ENCODE measurements around the gene RANBP17.
A peak's percentile ranks its signal among the peaks of the same experiment; 100 is the strongest.

The RANBP17 gene

GRCh38 chr5:171323007-171323406 is 461.2 kb downstream of the RANBP17 start:
- DNase-seq = no peak

- no peak for DNase-seq
These were observed 462.2 kb downstream of the RANBP17 start for GRCh38 chr5:171323806-171324632.

GRCh38 chr5:171330021-171330420 is 468.2 kb downstream of the RANBP17 start:
- DNase-seq = no peak

- DNase-seq = no peak
These were observed 473.8 kb downstream of the RANBP17 start for GRCh38 chr5:171335616-171336015.

- DNase-seq = peak; percentile 14
These were observed 474.8 kb downstream of the RANBP17 start for GRCh38 chr5:171336521-171337209.

GRCh38 chr5:171337210-171337569 is 475.4 kb downstream of the RANBP17 start:
- no peak for DNase-seq

- DNase-seq = no peak
These were observed 478.2 kb downstream of the RANBP17 start for GRCh38 chr5:171340042-171340441.

GRCh38 chr5:171340491-171340890 is 478.7 kb downstream of the RANBP17 start:
- no peak for DNase-seq

GRCh38 chr5:171342362-171343111 is 480.7 kb downstream of the RANBP17 start:
- peak; percentile 18 for DNase-seq

- DNase-seq = no peak
These were observed 483.3 kb downstream of the RANBP17 start for GRCh38 chr5:171344936-171345608.
